NT2/D1 (cell line): Measurements from ENCODE around the gene ANKRD13D.

Experiments used
- SUZ12 ChIP-seq: IDR thresholded peaks from 2 replicates; pipeline ENCODE4 v1.6.1; 2011; ENCODE audit not compliant: insufficient read length, insufficient read depth; ENCODE audit errors: extremely low read depth
- YY1 ChIP-seq: IDR thresholded peaks from 2 replicates; pipeline ENCODE4 v1.6.1; 2011; ENCODE audit not compliant: insufficient read length, insufficient read depth
- ZNF274 ChIP-seq: IDR thresholded peaks from 2 replicates; pipeline ENCODE4 v1.6.1; 2011; ENCODE audit warnings: mild to moderate bottlenecking, low read depth, low read length

DNA sequence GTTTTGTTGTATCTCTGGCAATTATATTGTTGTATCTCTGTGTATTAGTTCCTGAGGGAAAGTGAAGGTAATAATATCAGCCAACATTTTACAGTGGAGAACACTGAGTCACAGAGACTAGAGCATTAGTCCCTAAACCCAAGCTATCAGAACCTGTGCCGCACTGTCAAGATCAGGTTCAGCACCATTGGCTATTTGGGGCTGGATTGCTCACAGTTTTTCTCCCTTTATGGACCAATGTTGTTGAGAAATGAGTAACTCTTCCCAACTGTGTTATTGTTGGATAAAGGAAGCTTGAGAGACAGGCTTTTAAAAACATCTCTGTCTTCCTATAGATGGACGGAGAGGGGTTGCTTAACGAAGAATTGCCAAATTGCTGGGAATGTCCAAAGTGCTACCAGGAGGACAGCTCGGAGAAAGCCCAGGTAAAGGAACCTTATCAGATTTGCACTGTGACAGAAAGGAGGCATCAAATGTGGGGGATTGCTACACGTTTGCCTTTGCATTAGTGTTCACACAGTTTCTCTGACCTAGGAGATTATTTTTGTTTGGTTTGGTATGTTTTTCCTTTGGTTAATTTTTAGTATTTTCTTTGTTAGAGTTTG lies 41.1 kb upstream of the ANKRD13D start:
- no peak for TF ChIP-seq ZNF274
- no peak for TF ChIP-seq YY1
- no peak for TF ChIP-seq SUZ12
